HS-27A (cell line): Measurements from ENCODE around the gene DYRK1A.

ENCODE experiments used
- DNase-seq: peaks from one replicate; pipeline ENCODE4 v3.0.0-alpha.2; 2012; ENCODE audit warnings: low read depth, missing footprints

Gene DYRK1A

GRCh38 chr21:37550618-37551330 lies 184.2 kb downstream of the DYRK1A start:
- no peak for DNase-seq

GRCh38 chr21:37551331-37551992 lies 184.9 kb downstream of the DYRK1A start:
- no peak for DNase-seq

- no peak for DNase-seq
These were observed 185.4 kb downstream of the DYRK1A start for GRCh38 chr21:37551993-37552355.

GRCh38 chr21:37552496-37553029 lies 186.0 kb downstream of the DYRK1A start:
- DNase-seq: no peak

- no peak for DNase-seq
These were observed 186.5 kb downstream of the DYRK1A start for GRCh38 chr21:37553078-37553481.

GRCh38 chr21:37554661-37555379 lies 188.2 kb downstream of the DYRK1A start:
- no peak for DNase-seq

GRCh38 chr21:37555672-37556261 lies 189.2 kb downstream of the DYRK1A start:
- no peak for DNase-seq

GRCh38 chr21:37557261-37557950 lies 190.8 kb downstream of the DYRK1A start:
- DNase-seq: no peak

GRCh38 chr21:37558676-37559211 lies 192.2 kb downstream of the DYRK1A start:
- no peak for DNase-seq

- DNase-seq: no peak
These were observed 193.8 kb downstream of the DYRK1A start for GRCh38 chr21:37560385-37560784.

- no peak for DNase-seq
These were observed 194.9 kb downstream of the DYRK1A start for GRCh38 chr21:37561506-37561905.

GRCh38 chr21:37561941-37562919 lies 195.7 kb downstream of the DYRK1A start:
- no peak for DNase-seq

- DNase-seq: no peak
These were observed 196.5 kb downstream of the DYRK1A start for GRCh38 chr21:37562920-37563640.

- DNase-seq: peak; percentile 79
These were observed 197.2 kb downstream of the DYRK1A start for GRCh38 chr21:37563641-37564340.

GRCh38 chr21:37564341-37564923 lies 197.9 kb downstream of the DYRK1A start:
- DNase-seq: peak; percentile 98

- DNase-seq: no peak
These were observed 198.5 kb downstream of the DYRK1A start for GRCh38 chr21:37564924-37565529.

GRCh38 chr21:37565530-37566223 lies 199.1 kb downstream of the DYRK1A start:
- no peak for DNase-seq
